Endodermal cell (in vitro differentiated cells): ENCODE data around the gene QRSL1. TPM values are rescaled to one million over a fixed set of nuclear protein-coding genes. Genes with fewer than 3 reads are reported as not detected.

Experiments used
- DNase-seq: peaks from one replicate; pipeline ENCODE4 v3.0.0-alpha.2; 2017
- H3K27ac ChIP-seq: 2 replicates; pipeline ENCODE4 v1.5.1; 2013; ENCODE audit warnings: mild to moderate bottlenecking, low read depth, low read length, moderate library complexity
- H3K27me3 ChIP-seq: 2 replicates; pipeline ENCODE4 v1.6.1; 2013; ENCODE audit warnings: mild to moderate bottlenecking, low read length, moderate library complexity; ENCODE audit not compliant: insufficient read depth, control insufficient read depth, poor library complexity, severe bottlenecking
- H3K36me3 ChIP-seq: 2 replicates; pipeline ENCODE4 v1.7.0; 2013; ENCODE audit warnings: mild to moderate bottlenecking, low read length, moderate library complexity; ENCODE audit not compliant: control insufficient read depth, insufficient read depth
- H3K4me1 ChIP-seq: one replicate; pipeline ENCODE4 v1.7.0; 2013; ENCODE audit warnings: low read length; ENCODE audit not compliant: control insufficient read depth, insufficient read depth
- H3K4me3 ChIP-seq: 2 replicates; pipeline ENCODE4 v1.5.1; 2013; ENCODE audit warnings: mild to moderate bottlenecking, low read length, moderate library complexity
- H3K9ac ChIP-seq: 2 replicates; pipeline ENCODE4 v1.6.1; 2013; ENCODE audit warnings: mild to moderate bottlenecking, low read length, moderate library complexity; ENCODE audit not compliant: poor library complexity, severe bottlenecking; ENCODE audit errors: extremely low read depth
- H3K9me3 ChIP-seq: 2 replicates; pipeline ENCODE4 v1.6.1; 2013; ENCODE audit warnings: mild to moderate bottlenecking, low read length, moderate library complexity; ENCODE audit not compliant: control insufficient read depth
- H3K27ac Mint-ChIP-seq: 2 replicates; pipeline ENCODE4 v1.8.0; 2020; ENCODE audit warnings: mixed read lengths
- H3K27me3 Mint-ChIP-seq: 2 replicates; pipeline ENCODE4 v1.8.0; 2021; ENCODE audit warnings: mild to moderate bottlenecking, mixed read lengths; ENCODE audit not compliant: insufficient read depth
- H3K36me3 Mint-ChIP-seq: 2 replicates; pipeline ENCODE4 v1.8.0; 2020; ENCODE audit warnings: low read depth, mixed read lengths
- H3K4me1 Mint-ChIP-seq: 2 replicates; pipeline ENCODE4 v1.8.0; 2020; ENCODE audit warnings: mixed read lengths
- H3K4me3 Mint-ChIP-seq: 2 replicates; pipeline ENCODE4 v1.8.0; 2020; ENCODE audit warnings: mild to moderate bottlenecking, moderate library complexity, mixed read lengths
- H3K9me3 Mint-ChIP-seq: 2 replicates; pipeline ENCODE4 v1.8.0; 2020; ENCODE audit warnings: mild to moderate bottlenecking, mixed read lengths
- WGBS, 2 experiments: methylation state at CpG; one replicate each; pipeline versions ENCODE4 v1.1.5 to v1.1.7; 2013; ENCODE audit warnings: missing lambda C conversion rate in 2 of 2, mixed read lengths in 1 of 2; ENCODE audit not compliant: insufficient coverage in 1 of 2, insufficient read length in 1 of 2; 5-methylcytosine and 5-hydroxymethylcytosine counted together
- total RNA-seq, 2 donors: library from RNA; stranded (reverse); fragmentation: NEBNext Ultra II Directional in 1 of 2; extraction: Animal tissue kit (Norgen Biotek cat#: 25700) in 1 of 2; gene quantifications; 2 replicates in 1 of 2; 3 replicates in 1 of 2; pipeline ENCODE4 v1.2.1, GENCODE V29; 2021
- TF ChIP-seq, protein P1 (sequence below): fragments of 200-600 bp; sonication (generic); conservative IDR thresholded peaks from 2 replicates; pipeline ENCODE4 v1.5.0; 2021; ENCODE audit warnings: antibody characterized with exemption, mild to moderate bottlenecking

The QRSL1 gene
- total RNA-seq, 2 donors from 2014 or later: 10.8 to 12.7 TPM

DNA sequence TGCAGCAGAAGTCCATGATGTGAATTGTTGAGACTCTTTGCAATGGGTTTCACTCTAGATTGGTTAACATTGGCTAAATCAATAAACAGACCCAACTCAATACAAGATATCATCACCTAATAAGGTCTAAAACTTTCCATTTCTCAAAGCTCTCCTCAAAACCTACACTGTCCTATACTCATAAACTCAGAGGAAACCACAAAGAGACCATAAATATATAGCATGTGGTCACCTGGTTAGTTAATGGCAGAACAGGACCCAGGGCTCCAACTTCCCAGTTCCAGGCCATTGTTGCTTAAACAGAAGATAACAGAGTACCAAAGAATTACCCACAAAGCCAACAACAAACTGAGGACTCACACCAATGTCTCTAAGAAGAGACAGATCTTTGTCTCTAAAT is 12.1 kb upstream of the QRSL1 start:
- TF ChIP-seq, protein P1, sequence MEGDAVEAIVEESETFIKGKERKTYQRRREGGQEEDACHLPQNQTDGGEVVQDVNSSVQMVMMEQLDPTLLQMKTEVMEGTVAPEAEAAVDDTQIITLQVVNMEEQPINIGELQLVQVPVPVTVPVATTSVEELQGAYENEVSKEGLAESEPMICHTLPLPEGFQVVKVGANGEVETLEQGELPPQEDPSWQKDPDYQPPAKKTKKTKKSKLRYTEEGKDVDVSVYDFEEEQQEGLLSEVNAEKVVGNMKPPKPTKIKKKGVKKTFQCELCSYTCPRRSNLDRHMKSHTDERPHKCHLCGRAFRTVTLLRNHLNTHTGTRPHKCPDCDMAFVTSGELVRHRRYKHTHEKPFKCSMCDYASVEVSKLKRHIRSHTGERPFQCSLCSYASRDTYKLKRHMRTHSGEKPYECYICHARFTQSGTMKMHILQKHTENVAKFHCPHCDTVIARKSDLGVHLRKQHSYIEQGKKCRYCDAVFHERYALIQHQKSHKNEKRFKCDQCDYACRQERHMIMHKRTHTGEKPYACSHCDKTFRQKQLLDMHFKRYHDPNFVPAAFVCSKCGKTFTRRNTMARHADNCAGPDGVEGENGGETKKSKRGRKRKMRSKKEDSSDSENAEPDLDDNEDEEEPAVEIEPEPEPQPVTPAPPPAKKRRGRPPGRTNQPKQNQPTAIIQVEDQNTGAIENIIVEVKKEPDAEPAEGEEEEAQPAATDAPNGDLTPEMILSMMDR: no peak
- no peak overlapping the region for H3K4me3 ChIP-seq
- Mint-ChIP-seq H3K4me1 (peaks cover 45% of the 10 kb centered on the region), H3K27ac (no peak overlapping the region), H3K4me3 (no peak overlapping the region), H3K9me3 (peaks cover 7% of the 10 kb centered on the region), H3K27me3 (no peaks in the 10 kb centered on the region), H3K36me3 (peaks cover 5% of the 10 kb centered on the region)
- DNase-seq: no peak
- H3K4me1 ChIP-seq: peaks cover 6% of the 10 kb centered on the region
- H3K9ac ChIP-seq: no peak overlapping the region
- peaks cover 7% of the 10 kb centered on the region for H3K9me3 ChIP-seq
- H3K36me3 ChIP-seq: peaks cover 7% of the 10 kb centered on the region
- H3K27me3 ChIP-seq: no peaks in the 10 kb centered on the region
- no peak overlapping the region for H3K27ac ChIP-seq

GRCh38 chr6:106617857-106618256 is 11.5 kb upstream of the QRSL1 start:
- peaks cover 45% of the 10 kb centered on the region for H3K4me1 Mint-ChIP-seq
- no peaks in the 10 kb centered on the region for H3K27me3 Mint-ChIP-seq
- TF ChIP-seq, protein P1: no peak
- Histone ChIP-seq H3K4me1 (peaks cover 6% of the 10 kb centered on the region), H3K4me3 (no peak overlapping the region), H3K27ac (no peak overlapping the region), H3K36me3 (peaks cover 12% of the 10 kb centered on the region), H3K9me3 (peaks cover 13% of the 10 kb centered on the region), H3K9ac (no peak overlapping the region), H3K27me3 (no peaks in the 10 kb centered on the region)
- 100% methylated on average over 1 of the region's 1 CpG; no CpG with 5 or more reads in 1 of the 2 experiments for WGBS, 2 experiments
- no peak overlapping the region for H3K27ac Mint-ChIP-seq
- no peak for DNase-seq
- H3K4me3 Mint-ChIP-seq: no peak overlapping the region
- H3K9me3 Mint-ChIP-seq: peaks cover 13% of the 10 kb centered on the region
- peaks cover 11% of the 10 kb centered on the region for H3K36me3 Mint-ChIP-seq

GRCh38 chr6:106618324-106618723 is 11.1 kb upstream of the QRSL1 start:
- H3K27me3 ChIP-seq: no peaks in the 10 kb centered on the region
- H3K4me3 Mint-ChIP-seq: no peak overlapping the region
- H3K27me3 Mint-ChIP-seq: no peaks in the 10 kb centered on the region
- H3K36me3 Mint-ChIP-seq: peaks cover 15% of the 10 kb centered on the region
- peaks cover 6% of the 10 kb centered on the region for H3K4me1 ChIP-seq
- TF ChIP-seq, protein P1: no peak
- H3K9me3 Mint-ChIP-seq: peaks cover 17% of the 10 kb centered on the region
- WGBS, 2 experiments: 71 to 91% methylated on average over 3 of the region's 3 CpGs
- peaks cover 18% of the 10 kb centered on the region for H3K9me3 ChIP-seq
- no peak overlapping the region for H3K9ac ChIP-seq
- no peak overlapping the region for H3K27ac Mint-ChIP-seq
- peaks cover 41% of the 10 kb centered on the region for H3K4me1 Mint-ChIP-seq
- no peak overlapping the region for H3K27ac ChIP-seq
- H3K36me3 ChIP-seq: peaks cover 15% of the 10 kb centered on the region
- H3K4me3 ChIP-seq: no peak overlapping the region
- DNase-seq: no peak
